Suppressor macrophage treated with lipopolysaccharide for 4 hours (primary cell): ENCODE measurements around the gene VPS52.
A peak's percentile ranks its signal among the peaks of the same experiment; 100 is the strongest.

ENCODE experiments used
- DNase-seq: peaks from one replicate; pipeline ENCODE4 v3.0.0-alpha.2; 2020

The VPS52 gene

DNA sequence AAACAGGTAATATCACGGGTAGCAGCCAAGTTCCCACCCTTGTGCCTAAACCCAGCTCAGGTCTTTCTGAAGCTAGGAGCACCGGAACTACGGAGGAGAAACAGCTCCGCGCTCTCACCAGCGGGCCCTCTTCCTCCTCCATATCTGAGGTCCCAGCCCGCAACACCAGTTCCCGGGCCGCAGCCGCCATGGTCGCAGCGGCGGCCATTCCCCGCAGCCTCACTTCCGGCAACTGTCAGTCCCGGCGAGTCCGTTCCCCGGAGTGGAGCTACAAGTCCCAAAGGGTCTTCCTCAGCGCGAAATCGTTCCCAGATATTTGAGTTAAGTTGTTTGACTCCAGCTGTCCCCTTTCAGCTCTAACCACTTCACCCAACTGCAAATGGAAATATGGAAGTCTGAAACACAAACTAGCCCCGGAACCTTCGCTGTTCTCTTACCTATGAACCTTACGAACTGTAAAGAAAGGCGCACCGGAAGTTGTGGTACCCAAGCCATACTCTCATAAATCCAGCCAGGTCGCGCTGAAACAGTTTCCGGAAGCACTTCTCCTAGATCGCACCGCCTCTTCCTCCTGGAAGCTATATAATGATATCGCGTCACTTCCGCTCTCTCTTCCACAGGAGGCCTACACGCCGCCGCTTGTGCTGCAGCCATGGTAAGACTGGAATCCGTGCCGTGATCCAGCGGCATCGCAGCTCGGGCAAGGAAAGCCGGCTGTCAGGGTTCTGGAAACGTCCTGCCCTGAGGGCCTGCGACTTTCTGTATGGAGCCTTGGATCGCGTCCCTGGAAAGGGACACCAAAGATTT, at the start of gene VPS52, which contains the start of gene RPS18:
Gene VPS52, minus strand, starts transcription at position 409 of the 807 bp plus-strand sequence. Its CDS starts 201 bp downstream, at position 208.
Gene RPS18, plus strand, starts transcription at position 608 of the 807 bp plus-strand sequence. Its CDS starts 45 bp downstream, at position 653.
- peak; percentile 99 for DNase-seq

- DNase-seq = no peak
Observed at GRCh38 chr6:33321227-33321626, 49.6 kb upstream of the VPS52 start.

GRCh38 chr6:33320315-33321181, 48.9 kb upstream of the VPS52 start:
- peak; percentile 83 for DNase-seq

- no peak for DNase-seq
Observed at GRCh38 chr6:33319939-33320314, 48.3 kb upstream of the VPS52 start.

GRCh38 chr6:33318426-33319073, 46.9 kb upstream of the VPS52 start:
- DNase-seq = no peak

GRCh38 chr6:33317669-33318425, 46.2 kb upstream of the VPS52 start, which contains the start of gene ZBTB22:
TSS of gene ZBTB22 (minus strand) at chr6:33317744. CDS start at chr6:33316916, 828 bp downstream.
- peak; percentile 98 for DNase-seq

- DNase-seq = no peak
Observed at GRCh38 chr6:33317419-33317668, 45.7 kb upstream of the VPS52 start.

- DNase-seq = no peak
Observed at GRCh38 chr6:33316603-33317418, 45.1 kb upstream of the VPS52 start.

- no peak for DNase-seq
Observed at GRCh38 chr6:33315793-33316602, 44.3 kb upstream of the VPS52 start.

GRCh38 chr6:33314943-33315792, 43.5 kb upstream of the VPS52 start:
- peak; percentile 13 for DNase-seq

GRCh38 chr6:33314515-33314942, 42.9 kb upstream of the VPS52 start:
- peak; percentile 95 for DNase-seq

DNA sequence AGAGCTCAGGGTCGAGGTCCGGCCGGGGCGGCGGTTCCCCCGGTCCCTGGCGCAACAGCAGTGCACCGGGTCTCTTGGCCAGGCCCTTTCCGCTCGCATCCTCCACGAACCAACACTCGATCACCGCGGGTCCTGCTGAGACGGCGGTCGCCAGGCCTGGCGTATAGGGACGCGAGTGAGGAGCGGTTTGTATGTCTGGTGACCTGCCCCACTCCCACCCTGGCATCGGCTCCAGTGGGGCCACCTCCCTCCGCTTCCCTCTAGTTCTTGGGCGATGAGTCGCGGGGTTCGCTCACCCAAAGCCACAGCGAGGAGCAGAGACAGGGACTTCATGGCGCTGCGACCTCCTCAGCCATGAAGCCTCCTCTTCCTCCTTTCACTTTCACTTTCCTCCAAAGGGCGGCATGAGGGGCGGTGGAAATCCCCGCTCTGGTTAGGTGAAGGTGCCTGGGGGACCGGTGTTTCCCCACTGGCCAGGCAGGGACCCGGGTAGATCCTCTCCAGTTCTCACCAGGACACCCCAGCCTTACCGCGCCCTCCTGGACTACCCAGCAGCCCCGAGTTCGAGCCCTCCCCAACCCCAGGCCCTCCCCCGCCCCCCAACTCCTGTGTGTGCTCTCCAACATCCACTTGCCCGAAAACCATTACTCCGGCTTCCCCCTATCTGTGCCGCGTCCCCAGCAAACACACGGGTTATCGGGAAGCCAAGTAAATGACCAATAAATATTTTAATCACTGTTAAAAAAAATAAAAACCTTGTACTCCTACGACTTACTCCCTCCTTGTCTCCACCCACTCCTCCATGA, 42.2 kb upstream of the VPS52 start, which contains the start of gene TAPBP:
Gene TAPBP, minus strand, starts transcription at position 370 of the 806 bp plus-strand sequence. Its CDS starts 37 bp downstream, at position 333.
- DNase-seq = peak; percentile 92

DNA sequence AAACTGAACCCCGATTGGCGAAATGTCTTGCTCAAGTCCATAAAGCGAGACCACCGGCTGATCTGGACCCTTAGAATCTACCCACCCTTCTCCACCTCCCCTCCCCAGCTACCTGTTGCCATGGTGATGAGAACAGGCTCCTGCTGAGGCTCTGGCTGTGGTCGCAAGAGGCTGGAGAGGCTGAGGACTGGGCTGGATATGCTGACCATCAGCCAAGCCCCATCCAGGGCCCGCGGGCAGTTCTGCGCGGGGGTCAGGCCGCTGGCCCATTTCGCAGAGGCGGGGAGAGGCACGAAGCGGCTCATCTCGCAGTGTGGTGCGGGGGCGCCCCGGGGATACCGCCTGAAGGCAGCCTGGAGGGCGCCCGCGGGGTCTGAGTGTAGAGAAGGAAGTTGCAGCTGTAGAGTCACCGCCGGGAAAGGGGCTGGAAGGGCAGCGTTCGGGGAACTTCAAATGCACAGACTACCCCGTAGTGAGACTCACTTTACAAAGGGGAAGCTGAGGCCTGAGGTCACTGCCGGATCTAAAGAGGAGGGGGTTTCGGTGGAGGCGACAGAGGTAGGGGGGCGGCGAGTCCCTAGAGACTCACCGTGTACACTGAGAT, 41.5 kb upstream of the VPS52 start:
- peak; percentile 87 for DNase-seq

DNA sequence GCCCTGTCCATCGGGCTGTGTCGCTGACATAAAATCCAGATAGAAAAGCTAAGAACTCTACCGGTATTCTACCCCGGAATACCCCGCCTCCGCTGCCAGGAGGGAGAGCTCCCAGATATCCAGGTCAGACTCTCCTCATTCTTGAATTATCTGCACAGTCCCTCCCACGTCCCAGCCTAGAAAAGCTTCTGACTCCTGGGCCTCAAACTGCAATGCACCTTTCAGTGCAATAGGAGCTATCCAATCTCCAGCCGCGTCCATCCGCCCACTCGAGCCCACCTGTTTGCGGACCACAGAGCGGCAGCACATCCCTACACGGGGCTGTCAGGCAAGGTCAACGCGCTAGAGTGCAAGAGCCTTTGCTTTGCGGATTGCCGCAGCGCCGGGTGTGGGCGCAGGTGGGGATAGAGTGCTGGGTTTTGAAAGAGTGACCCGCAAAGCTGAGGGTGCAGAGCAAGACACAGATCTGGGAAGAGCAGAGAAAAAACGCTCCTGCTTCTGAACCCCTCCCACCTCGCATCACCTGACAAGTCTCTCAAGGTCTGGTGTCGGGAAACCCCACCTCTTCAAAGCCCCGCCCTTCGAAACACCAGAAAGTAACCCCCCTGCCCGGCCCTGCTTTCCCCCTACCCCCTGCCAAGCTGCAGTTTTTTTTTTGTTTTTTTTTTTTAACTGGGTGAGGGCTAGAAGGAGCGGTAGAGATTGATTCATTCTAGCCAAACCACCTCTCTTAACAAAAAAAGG, 40.9 kb upstream of the VPS52 start:
- peak; percentile 68 for DNase-seq

GRCh38 chr6:33306356-33306755, 34.7 kb upstream of the VPS52 start:
- no peak for DNase-seq

GRCh38 chr6:33305052-33305451, 33.4 kb upstream of the VPS52 start:
- no peak for DNase-seq

- DNase-seq = no peak
Observed at GRCh38 chr6:33304216-33304615, 32.5 kb upstream of the VPS52 start.

DNA sequence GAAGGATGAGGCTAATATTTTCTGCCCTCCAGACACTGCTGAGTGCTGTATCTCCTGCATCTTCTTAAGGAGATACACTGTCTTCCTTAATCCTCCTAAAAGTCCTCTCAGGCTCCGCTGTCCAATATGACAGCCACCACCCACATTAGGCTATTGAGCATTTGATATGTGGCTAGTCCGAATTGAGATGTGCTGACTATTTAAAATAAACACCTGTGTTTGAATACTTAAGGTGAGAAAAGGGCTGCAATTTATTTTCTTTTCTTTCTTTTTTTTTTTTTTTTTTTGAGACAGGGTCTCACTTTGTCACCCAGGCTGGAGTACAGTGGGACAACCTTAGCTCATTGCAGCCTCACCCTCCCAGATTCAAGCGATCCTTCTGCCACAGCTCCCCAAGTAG, 30.2 kb upstream of the VPS52 start:
- no peak for DNase-seq
